DOHH2 (cell line): ENCODE measurements around the gene NAPG.

Experiments
- H3F3A ChIP-seq: fragments of 200-600 bp; sonication (generic), shearing (Covaris generic); 2 replicates; pipeline ENCODE4 v1.6.0; 2016; ENCODE audit warnings: antibody characterized with exemption, mild to moderate bottlenecking; ENCODE audit not compliant: control insufficient read depth, insufficient read depth
- H3K27ac ChIP-seq: fragments of 200-600 bp; sonication (generic); 2 replicates; pipeline ENCODE4 v1.5.1; 2014; ENCODE audit warnings: low read depth, mild to moderate bottlenecking, low read length, moderate library complexity
- H3K27me3 ChIP-seq: fragments of 200-600 bp; sonication (generic); 2 replicates; pipeline ENCODE4 v1.6.1; 2014; ENCODE audit warnings: mild to moderate bottlenecking, low read length, mixed read lengths; ENCODE audit not compliant: control insufficient read depth
- H3K36me3 ChIP-seq: fragments of 200-600 bp; sonication (generic); 2 replicates; pipeline ENCODE4 v1.6.1; 2014; ENCODE audit warnings: mild to moderate bottlenecking, low read length, moderate library complexity, mixed read lengths; ENCODE audit not compliant: control insufficient read depth
- H3K4me1 ChIP-seq: fragments of 200-600 bp; sonication (generic); 2 replicates; pipeline ENCODE4 v1.6.1; 2014; ENCODE audit warnings: mild to moderate bottlenecking, low read length, mixed read lengths; ENCODE audit not compliant: control insufficient read depth
- H3K4me2 ChIP-seq: fragments of 200-600 bp; sonication (generic); 2 replicates; pipeline ENCODE4 v1.6.0; 2014; ENCODE audit warnings: mild to moderate bottlenecking, low read length, moderate library complexity
- H3K4me3 ChIP-seq: fragments of 200-600 bp; sonication (generic); 2 replicates; pipeline ENCODE4 v1.5.1; 2014; ENCODE audit warnings: mild to moderate bottlenecking, low read length, mixed read lengths
- H3K79me2 ChIP-seq: fragments of 200-600 bp; sonication (generic); 2 replicates; pipeline ENCODE4 v1.6.1; 2014; ENCODE audit warnings: mild to moderate bottlenecking, low read length, mixed read lengths; ENCODE audit not compliant: control insufficient read depth
- H3K9me2 ChIP-seq: fragments of 200-600 bp; sonication (generic); replicated peaks from 2 replicates; pipeline ENCODE4 v1.6.1; 2014; ENCODE audit warnings: mild to moderate bottlenecking, low read length, mixed read lengths; ENCODE audit not compliant: control insufficient read depth
- H3K9me3 ChIP-seq: fragments of 200-600 bp; sonication (generic); 2 replicates; pipeline ENCODE4 v1.6.1; 2014; ENCODE audit warnings: antibody characterized with exemption, low read length, mixed read lengths; ENCODE audit not compliant: control insufficient read depth, insufficient read depth
- H4K20me1 ChIP-seq: fragments of 200-600 bp; sonication (generic); 2 replicates; pipeline ENCODE4 v1.6.0; 2014; ENCODE audit warnings: low read depth, mild to moderate bottlenecking, antibody characterized with exemption, low read length, moderate library complexity; ENCODE audit not compliant: control insufficient read depth, insufficient read depth
- CTCF ChIP-seq: fragments of 200-600 bp; sonication (generic); IDR thresholded peaks from one replicate; pipeline ENCODE4 v1.5.1; 2014; ENCODE audit warnings: antibody characterized with exemption, mild to moderate bottlenecking, low read depth, low read length; ENCODE audit not compliant: poor library complexity, severe bottlenecking
- EZH2phosphoT487 ChIP-seq: fragments of 200-600 bp; sonication (generic); IDR thresholded peaks from 2 replicates; pipeline ENCODE4 v1.6.1; 2017; ENCODE audit warnings: borderline replicate concordance, mild to moderate bottlenecking, antibody characterized with exemption, low read length, moderate library complexity, mixed read lengths

The NAPG gene

GRCh38 chr18:10526561-10526949 is 728 bp downstream of the NAPG start:
- H3K4me1 ChIP-seq = peaks cover 32% of the 10 kb centered on the region
- peak overlapping the region; percentile 100 for H3K4me3 ChIP-seq
- peaks cover 57% of the 10 kb centered on the region for H3K79me2 ChIP-seq
- H3K9me2 ChIP-seq = no peaks in the 10 kb centered on the region
- peaks cover 31% of the 10 kb centered on the region for H4K20me1 ChIP-seq
- H3K27ac ChIP-seq = peak overlapping the region; percentile 64
- peaks cover 17% of the 10 kb centered on the region for H3K36me3 ChIP-seq
- TF ChIP-seq CTCF (no peak), EZH2phosphoT487 (no peak)
- peaks cover 2% of the 10 kb centered on the region; the same call in 1 of the 2 replicates for H3K27me3 ChIP-seq
- H3F3A ChIP-seq = 0 out of 2 replicates have a peak, but pooled peaks cover 2% of the 10 kb centered on the region
- no peaks in the 10 kb centered on the region for H3K9me3 ChIP-seq
- peak overlapping the region; percentile 88 for H3K4me2 ChIP-seq

GRCh38 chr18:10528439-10528838 is 2.6 kb downstream of the NAPG start:
- H3K79me2 ChIP-seq = peaks cover 75% of the 10 kb centered on the region
- 0 out of 2 replicates have a peak, but pooled peaks cover 2% of the 10 kb centered on the region for H3F3A ChIP-seq
- peaks cover 31% of the 10 kb centered on the region for H3K4me1 ChIP-seq
- H3K36me3 ChIP-seq = peaks cover 34% of the 10 kb centered on the region
- peak overlapping the region; percentile 23 for H3K4me2 ChIP-seq
- H3K27ac ChIP-seq = no peak overlapping the region
- H3K27me3 ChIP-seq = no peaks in the 10 kb centered on the region
- no peaks in the 10 kb centered on the region for H3K9me2 ChIP-seq
- H3K4me3 ChIP-seq = no peak overlapping the region
- TF ChIP-seq EZH2phosphoT487 (no peak), CTCF (no peak)
- H3K9me3 ChIP-seq = no peaks in the 10 kb centered on the region
- peaks cover 31% of the 10 kb centered on the region for H4K20me1 ChIP-seq

- H3K9me2 ChIP-seq = no peaks in the 10 kb centered on the region
- peaks cover 86% of the 10 kb centered on the region for H3K79me2 ChIP-seq
- H3K4me1 ChIP-seq = peaks cover 25% of the 10 kb centered on the region
- TF ChIP-seq EZH2phosphoT487 = no peak
- TF ChIP-seq CTCF = no peak
- H3K36me3 ChIP-seq = peaks cover 45% of the 10 kb centered on the region
- no peaks in the 10 kb centered on the region for H3K9me3 ChIP-seq
- 0 out of 2 replicates have a peak, but pooled peaks cover 2% of the 10 kb centered on the region for H3F3A ChIP-seq
- no peak overlapping the region for H3K4me2 ChIP-seq
- no peak overlapping the region for H3K4me3 ChIP-seq
- no peak overlapping the region for H3K27ac ChIP-seq
- H4K20me1 ChIP-seq = peaks cover 31% of the 10 kb centered on the region
- no peaks in the 10 kb centered on the region for H3K27me3 ChIP-seq
These were observed 4.2 kb downstream of the NAPG start for GRCh38 chr18:10530002-10530401.
